HCT116 (cell line): Measurements from ENCODE around the gene JAGN1. TPM values are rescaled to one million over a fixed set of nuclear protein-coding genes. Genes with fewer than 3 reads are reported as not detected.

Experiments
- ATAC-seq: fragments of 200-7000 bp; cut with Tn5 transposase; 2 replicates; pipeline ENCODE4 v1.9.1; 2020; ENCODE audit warnings: mild to moderate bottlenecking, moderate library complexity
- BruUV-seq: library from RNA; stranded (reverse); fragments of 400-500 nt; replicated peaks from 2 replicates; lab custom pipeline; 2021; lab: Mats Ljungman, UMichigan
- CTCF ChIA-PET: fragments of 300-600 bp; sonication (Branson Sonifier 250); formaldehyde crosslinking; loops from one replicate; lab custom pipeline; 2021; ENCODE audit warnings: antibody characterized with exemption; lab: Charles Lee
- POLR2A ChIA-PET: fragments of 300-600, 350-600 bp; sonication (Branson Sonifier 250); formaldehyde crosslinking; loops from one replicate; lab custom pipeline; 2021; ENCODE audit warnings: antibody characterized with exemption; lab: Charles Lee
- RAD21 ChIA-PET, 2 experiments: fragments of 300-600 bp; sonication (Branson Sonifier 250); formaldehyde crosslinking; loops; one replicate each; lab custom pipeline; 2023; ENCODE audit warnings: low total read pairs in 2 of 2; ENCODE audit not compliant: uncharacterized antibody in 2 of 2, unreplicated experiment in 2 of 2, low non-redundant PET in 1 of 2; lab: Charles Lee
- DNase-seq: peaks from one replicate; pipeline ENCODE4 v3.0.0-alpha.2; 2010; ENCODE audit warnings: low read depth, low spot score
- H2AFZ ChIP-seq: fragments of 200-600 bp; shearing (Covaris generic), sonication (generic); 2 replicates; pipeline ENCODE4 v1.6.1; 2017; ENCODE audit warnings: low read depth, mixed run types, mixed read lengths, antibody characterized with exemption, low read length; ENCODE audit not compliant: poor library complexity, severe bottlenecking
- H3K27ac ChIP-seq: 2 replicates; pipeline ENCODE4 v1.5.1; 2012; ENCODE audit warnings: low read depth, low read length
- H3K27me3 ChIP-seq: fragments of 200-600 bp; sonication (generic); 2 replicates; pipeline ENCODE4 v1.6.1; 2016; ENCODE audit warnings: mixed run types, low read length, mixed read lengths; ENCODE audit not compliant: insufficient read depth
- H3K36me3 ChIP-seq, 2 experiments: fragments of 200-500 bp in 1 of 2; fragments of 200-600 bp in 1 of 2; sonication (Bioruptor generic) in 1 of 2; sonication (generic) in 1 of 2; 2 replicates each; pipeline versions ENCODE4 v1.5.1 to v1.6.1; 2014 to 2016; ENCODE audit warnings: low read length in 2 of 2, inconsistent platforms in 1 of 2, mixed read lengths in 1 of 2, mixed run types in 1 of 2; ENCODE audit not compliant: insufficient read depth in 2 of 2, control insufficient read depth in 1 of 2
- H3K4me1 ChIP-seq, 2 experiments: fragments of 200-600 bp in 1 of 2; sonication (generic) in 1 of 2; 2 replicates each; pipeline versions ENCODE4 v1.5.1 to v1.6.1; 2012 to 2017; ENCODE audit warnings: low read length in 2 of 2, inconsistent platforms in 1 of 2, mild to moderate bottlenecking in 1 of 2, mixed read lengths in 1 of 2, mixed run types in 1 of 2, moderate library complexity in 1 of 2; ENCODE audit not compliant: insufficient read depth in 2 of 2, control insufficient read depth in 1 of 2
- H3K4me2 ChIP-seq: fragments of 200-600 bp; sonication (generic); 2 replicates; pipeline ENCODE4 v1.6.1; 2017; ENCODE audit warnings: mixed run types, low read length, mixed read lengths
- H3K4me3 ChIP-seq, 2 experiments: fragments of 200-600 bp in 1 of 2; sonication (generic) in 1 of 2; replicated peaks in 1 of 2; 2 replicates each; pipeline ENCODE4 v1.5.1; 2011 to 2016; ENCODE audit warnings: low read length in 2 of 2, control low read depth in 1 of 2, low read depth in 1 of 2, mild to moderate bottlenecking in 1 of 2, mixed read lengths in 1 of 2, mixed run types in 1 of 2
- H3K79me2 ChIP-seq: fragments of 200-600 bp; sonication (generic); 2 replicates; pipeline ENCODE4 v1.6.1; 2017; ENCODE audit warnings: mild to moderate bottlenecking, mixed run types, low read length, moderate library complexity, mixed read lengths; ENCODE audit not compliant: insufficient read depth
- H3K9ac ChIP-seq: fragments of 200-600 bp; sonication (generic); 2 replicates; pipeline ENCODE4 v1.6.1; 2016; ENCODE audit warnings: low read length, mixed read lengths
- H3K9me2 ChIP-seq: fragments of 200-600 bp; sonication (generic), shearing (Covaris generic); 2 replicates; pipeline ENCODE4 v1.6.1; 2017; ENCODE audit warnings: mixed run types, mild to moderate bottlenecking, moderate library complexity; ENCODE audit not compliant: insufficient read depth
- H3K9me3 ChIP-seq, 2 experiments: fragments of 200-500 bp in 1 of 2; fragments of 200-600 bp in 1 of 2; sonication (Bioruptor generic) in 1 of 2; sonication (generic) in 1 of 2; 2 replicates each; pipeline ENCODE4 v1.6.1; 2014 to 2017; ENCODE audit warnings: low read length in 2 of 2, mixed read lengths in 2 of 2, inconsistent platforms in 1 of 2, low read depth in 1 of 2, mild to moderate bottlenecking in 1 of 2, mixed run types in 1 of 2, moderate library complexity in 1 of 2; ENCODE audit not compliant: control insufficient read depth in 1 of 2, insufficient read depth in 1 of 2
- H4K20me1 ChIP-seq: fragments of 200-600 bp; sonication (generic), shearing (Covaris generic); 2 replicates; pipeline ENCODE4 v1.6.1; 2017; ENCODE audit warnings: mixed run types, mild to moderate bottlenecking, moderate library complexity; ENCODE audit not compliant: insufficient read depth
- ELF1 ChIP-seq: IDR thresholded peaks from 2 replicates; pipeline ENCODE4 v1.6.1; 2012; ENCODE audit warnings: low read depth, borderline replicate concordance
- JUND ChIP-seq: IDR thresholded peaks from 2 replicates; pipeline ENCODE4 v1.6.1; 2012
- POLR2AphosphoS5 ChIP-seq: IDR thresholded peaks from 2 replicates; pipeline ENCODE4 v1.6.1; 2011; ENCODE audit warnings: mild to moderate bottlenecking, low read depth, low read length, moderate library complexity
- RAD21 ChIP-seq: IDR thresholded peaks from 2 replicates; pipeline ENCODE4 v1.6.1; 2012; ENCODE audit warnings: low read depth, mild to moderate bottlenecking
- SP1 ChIP-seq: IDR thresholded peaks from 2 replicates; pipeline ENCODE4 v1.6.1; 2012; ENCODE audit warnings: low read depth
- YY1 ChIP-seq: IDR thresholded peaks from 2 replicates; pipeline ENCODE4 v1.6.1; 2011; ENCODE audit warnings: low read length, low read depth, moderate library complexity, mild to moderate bottlenecking; ENCODE audit not compliant: insufficient replicate concordance; ENCODE audit errors: extremely low read depth
- ZFX ChIP-seq: fragments of 450-650 bp; IDR thresholded peaks from 2 replicates; pipeline ENCODE4 v1.6.1; 2017
- ZNF274 ChIP-seq: fragments of 200-500 bp; sonication (Bioruptor generic); IDR thresholded peaks from 2 replicates; pipeline ENCODE4 v1.6.1; 2014; ENCODE audit warnings: mild to moderate bottlenecking, low read depth, low read length, inconsistent platforms
- intact Hi-C: fragments of 100-400 bp; cut with micrococcal nuclease; formaldehyde crosslinking; loops from 2 replicates; pipeline ENCODE4 v1.10.0; 2022
- total RNA-seq: library from RNA; stranded (reverse); gene quantifications from one replicate; pipeline ENCODE4 v1.2.1, GENCODE V29; 2021; ENCODE audit not compliant: unreplicated experiment
- TF ChIP-seq, protein P1 (sequence below), 3 experiments: fragments of 200-600 bp in 1 of 3; sonication (generic) in 1 of 3; IDR thresholded peaks in 2 of 3; conservative IDR thresholded peaks in 1 of 3; 2 replicates each; pipeline ENCODE4 v1.5.1; 2012 to 2017; ENCODE audit warnings: low read depth in 2 of 3, low read length in 2 of 3, antibody characterized with exemption in 1 of 3, borderline replicate concordance in 1 of 3, control low read depth in 1 of 3, mild to moderate bottlenecking in 1 of 3, mixed read lengths in 1 of 3, mixed run types in 1 of 3, moderate library complexity in 1 of 3; ENCODE audit not compliant: insufficient read depth in 1 of 3
- TF ChIP-seq, protein P2 (sequence below): IDR thresholded peaks from 2 replicates; pipeline ENCODE4 v1.6.1; 2012
- TF ChIP-seq, protein P3 (sequence below): IDR thresholded peaks from 2 replicates; pipeline ENCODE4 v1.6.1; 2012; ENCODE audit warnings: low read depth

Gene JAGN1
- total RNA-seq, 1 experiment from 2014 or later: 33.4 TPM

DNA sequence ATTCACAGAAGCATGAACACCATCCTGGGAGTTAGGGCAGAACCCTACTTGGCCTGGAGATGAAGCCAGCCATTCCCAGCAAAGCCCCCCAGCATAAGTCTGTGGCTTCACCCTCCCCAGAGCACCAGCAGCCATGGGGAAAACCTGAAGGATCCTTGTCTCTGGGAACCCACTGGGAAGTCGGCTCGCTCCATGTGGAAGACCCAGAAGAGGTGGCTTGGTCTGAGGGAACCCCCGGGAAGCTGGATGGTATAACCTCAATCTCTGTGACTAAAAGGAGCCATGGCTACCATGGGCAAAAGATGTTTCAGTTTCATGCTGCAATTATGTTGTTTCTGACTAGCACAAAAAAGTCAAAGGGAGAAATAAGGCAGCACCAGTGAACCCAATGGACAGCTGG is 34.8 kb upstream of the JAGN1 start:
- Histone ChIP-seq H3K9me3 (no peaks in the 10 kb centered on the region), H3K79me2 (no peaks in the 10 kb centered on the region), H3K9ac (no peak overlapping the region), H2AFZ (no peak overlapping the region), H3K9me2 (no peaks in the 10 kb centered on the region), H3K4me3 (no peak overlapping the region), H3K4me2 (no peak overlapping the region), H3K27me3 (no peaks in the 10 kb centered on the region), H3K27ac (no peak overlapping the region), H4K20me1 (no peaks in the 10 kb centered on the region), H3K4me1 (no peaks in the 10 kb centered on the region), H3K36me3 (no peaks in the 10 kb centered on the region)
- ATAC-seq: no peak
- intact Hi-C loops: no loop called here
- no TSS peak for BruUV-seq
- TF ChIP-seq, protein P1, sequence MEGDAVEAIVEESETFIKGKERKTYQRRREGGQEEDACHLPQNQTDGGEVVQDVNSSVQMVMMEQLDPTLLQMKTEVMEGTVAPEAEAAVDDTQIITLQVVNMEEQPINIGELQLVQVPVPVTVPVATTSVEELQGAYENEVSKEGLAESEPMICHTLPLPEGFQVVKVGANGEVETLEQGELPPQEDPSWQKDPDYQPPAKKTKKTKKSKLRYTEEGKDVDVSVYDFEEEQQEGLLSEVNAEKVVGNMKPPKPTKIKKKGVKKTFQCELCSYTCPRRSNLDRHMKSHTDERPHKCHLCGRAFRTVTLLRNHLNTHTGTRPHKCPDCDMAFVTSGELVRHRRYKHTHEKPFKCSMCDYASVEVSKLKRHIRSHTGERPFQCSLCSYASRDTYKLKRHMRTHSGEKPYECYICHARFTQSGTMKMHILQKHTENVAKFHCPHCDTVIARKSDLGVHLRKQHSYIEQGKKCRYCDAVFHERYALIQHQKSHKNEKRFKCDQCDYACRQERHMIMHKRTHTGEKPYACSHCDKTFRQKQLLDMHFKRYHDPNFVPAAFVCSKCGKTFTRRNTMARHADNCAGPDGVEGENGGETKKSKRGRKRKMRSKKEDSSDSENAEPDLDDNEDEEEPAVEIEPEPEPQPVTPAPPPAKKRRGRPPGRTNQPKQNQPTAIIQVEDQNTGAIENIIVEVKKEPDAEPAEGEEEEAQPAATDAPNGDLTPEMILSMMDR (IDR thresholded peaks at IDR 0.05 in 2 of 3, conservative IDR thresholded peaks at IDR 0.05 in 1 of 3; ENCODE audit: borderline replicate concordance in 1 of 3, insufficient read depth in 1 of 3, low read depth in 2 of 3, low read length in 2 of 3): no peak
- TF ChIP-seq JUND (no peak), ZNF274 (no peak), POLR2AphosphoS5 (no peak), YY1 (no peak)
- TF ChIP-seq, protein P2, sequence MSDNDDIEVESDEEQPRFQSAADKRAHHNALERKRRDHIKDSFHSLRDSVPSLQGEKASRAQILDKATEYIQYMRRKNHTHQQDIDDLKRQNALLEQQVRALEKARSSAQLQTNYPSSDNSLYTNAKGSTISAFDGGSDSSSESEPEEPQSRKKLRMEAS: no peak
- no peak for DNase-seq
- CTCF ChIA-PET: no interaction called here
- POLR2A ChIA-PET: no interaction called here
- RAD21 ChIA-PET: interaction anchor here in 1 of 2 experiments (0.7 kb wide), 1 partner anchor 110 kb away, joined by 3 read pairs; no protein-coding TSS in a partner anchor

DNA sequence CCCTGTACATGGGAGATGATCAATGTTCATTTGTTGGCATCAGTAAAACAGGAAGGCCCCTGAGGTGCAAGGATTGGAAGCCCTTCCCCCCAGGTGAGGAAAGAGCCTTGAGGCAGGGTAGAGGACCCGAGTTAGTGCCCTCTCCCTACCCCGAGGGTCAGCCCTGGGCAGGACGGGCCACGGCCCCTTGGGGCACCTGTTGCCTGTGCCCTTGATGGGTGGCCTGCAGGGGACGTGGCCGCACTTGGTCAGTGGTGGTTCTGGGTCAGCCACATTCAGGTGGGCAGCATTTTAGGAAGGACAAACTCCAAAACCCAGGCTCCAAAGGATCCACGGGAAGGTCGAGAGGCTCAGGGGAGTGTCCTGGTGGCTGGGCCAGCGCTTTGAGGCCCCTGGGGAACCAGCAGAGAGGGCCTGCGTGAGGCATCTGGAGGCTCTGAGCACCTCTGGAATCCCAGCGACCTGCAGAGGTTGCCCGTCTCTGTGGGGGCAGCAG is 30.8 kb upstream of the JAGN1 start:
- no peaks in the 10 kb centered on the region for H3K27me3 ChIP-seq
- ChIA-PET RAD21 (no interaction called here), CTCF (no interaction called here), POLR2A (no interaction called here)
- H4K20me1 ChIP-seq: no peaks in the 10 kb centered on the region
- H3K36me3 ChIP-seq: no peaks in the 10 kb centered on the region
- no peaks in the 10 kb centered on the region for H3K9me3 ChIP-seq
- no peaks in the 10 kb centered on the region for H3K79me2 ChIP-seq
- H3K9me2 ChIP-seq: no peaks in the 10 kb centered on the region
- intact Hi-C loops: no loop called here
- BruUV-seq: no TSS peak
- no peak overlapping the region for H3K4me2 ChIP-seq
- no peak for DNase-seq
- H3K27ac ChIP-seq: no peak overlapping the region
- H2AFZ ChIP-seq: no peak overlapping the region
- H3K4me3 ChIP-seq: no peak overlapping the region
- ATAC-seq: no peak
- H3K9ac ChIP-seq: no peak overlapping the region
- H3K4me1 ChIP-seq: peaks cover 0 to 11% of the 10 kb centered on the region in 2 experiments; a peak in 1 of 4 replicates
- TF ChIP-seq ZFX (no peak), YY1 (no peak), ELF1 (no peak), SP1 (no peak), RAD21 (no peak)
- TF ChIP-seq, protein P3, sequence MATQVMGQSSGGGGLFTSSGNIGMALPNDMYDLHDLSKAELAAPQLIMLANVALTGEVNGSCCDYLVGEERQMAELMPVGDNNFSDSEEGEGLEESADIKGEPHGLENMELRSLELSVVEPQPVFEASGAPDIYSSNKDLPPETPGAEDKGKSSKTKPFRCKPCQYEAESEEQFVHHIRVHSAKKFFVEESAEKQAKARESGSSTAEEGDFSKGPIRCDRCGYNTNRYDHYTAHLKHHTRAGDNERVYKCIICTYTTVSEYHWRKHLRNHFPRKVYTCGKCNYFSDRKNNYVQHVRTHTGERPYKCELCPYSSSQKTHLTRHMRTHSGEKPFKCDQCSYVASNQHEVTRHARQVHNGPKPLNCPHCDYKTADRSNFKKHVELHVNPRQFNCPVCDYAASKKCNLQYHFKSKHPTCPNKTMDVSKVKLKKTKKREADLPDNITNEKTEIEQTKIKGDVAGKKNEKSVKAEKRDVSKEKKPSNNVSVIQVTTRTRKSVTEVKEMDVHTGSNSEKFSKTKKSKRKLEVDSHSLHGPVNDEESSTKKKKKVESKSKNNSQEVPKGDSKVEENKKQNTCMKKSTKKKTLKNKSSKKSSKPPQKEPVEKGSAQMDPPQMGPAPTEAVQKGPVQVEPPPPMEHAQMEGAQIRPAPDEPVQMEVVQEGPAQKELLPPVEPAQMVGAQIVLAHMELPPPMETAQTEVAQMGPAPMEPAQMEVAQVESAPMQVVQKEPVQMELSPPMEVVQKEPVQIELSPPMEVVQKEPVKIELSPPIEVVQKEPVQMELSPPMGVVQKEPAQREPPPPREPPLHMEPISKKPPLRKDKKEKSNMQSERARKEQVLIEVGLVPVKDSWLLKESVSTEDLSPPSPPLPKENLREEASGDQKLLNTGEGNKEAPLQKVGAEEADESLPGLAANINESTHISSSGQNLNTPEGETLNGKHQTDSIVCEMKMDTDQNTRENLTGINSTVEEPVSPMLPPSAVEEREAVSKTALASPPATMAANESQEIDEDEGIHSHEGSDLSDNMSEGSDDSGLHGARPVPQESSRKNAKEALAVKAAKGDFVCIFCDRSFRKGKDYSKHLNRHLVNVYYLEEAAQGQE: no peak
- TF ChIP-seq, protein P1 (IDR thresholded peaks at IDR 0.05 in 2 of 3, conservative IDR thresholded peaks at IDR 0.05 in 1 of 3; ENCODE audit: borderline replicate concordance in 1 of 3, insufficient read depth in 1 of 3, low read depth in 2 of 3, low read length in 2 of 3): no peak
